Loucy (cell line): Measurements from ENCODE around the gene SLC11A2.
"Not testable (repeated sequence)": the region's sequence is repeated elsewhere in the genome, so short reads cannot be mapped to it uniquely, and the experiment has no call there.

Experiments
- H2AFZ ChIP-seq: fragments of 200-600 bp; sonication (generic); 2 replicates; pipeline ENCODE4 v1.6.0; 2016; ENCODE audit warnings: antibody characterized with exemption, mild to moderate bottlenecking, low read length, moderate library complexity
- H3F3A ChIP-seq: fragments of 200-600 bp; 2 replicates; pipeline ENCODE4 v1.6.0; 2016; ENCODE audit warnings: antibody characterized with exemption, low read depth, mild to moderate bottlenecking
- H3K27me3 ChIP-seq: fragments of 200-600 bp; sonication (generic); 2 replicates; pipeline ENCODE4 v1.6.1; 2014; ENCODE audit warnings: low read length, mild to moderate bottlenecking; ENCODE audit not compliant: insufficient read depth, poor library complexity, severe bottlenecking
- H3K36me3 ChIP-seq: fragments of 200-600 bp; sonication (generic); 2 replicates; pipeline ENCODE4 v1.6.1; 2016; ENCODE audit warnings: low read length; ENCODE audit not compliant: insufficient read depth
- H3K4me1 ChIP-seq: fragments of 200-600 bp; sonication (generic); 2 replicates; pipeline ENCODE4 v1.5.1; 2014; ENCODE audit warnings: low read length, mild to moderate bottlenecking; ENCODE audit not compliant: insufficient read depth, poor library complexity, severe bottlenecking
- H3K4me2 ChIP-seq: fragments of 200-600 bp; sonication (generic); 2 replicates; pipeline ENCODE4 v1.6.0; 2014; ENCODE audit warnings: antibody characterized with exemption, low read length, low read depth, mild to moderate bottlenecking; ENCODE audit not compliant: poor library complexity, severe bottlenecking
- H3K4me3 ChIP-seq: fragments of 200-600 bp; sonication (generic); 2 replicates; pipeline ENCODE4 v1.5.1; 2014; ENCODE audit warnings: low read length, mild to moderate bottlenecking, mixed read lengths; ENCODE audit not compliant: poor library complexity, severe bottlenecking
- H3K79me2 ChIP-seq: fragments of 200-600 bp; sonication (generic); 2 replicates; pipeline ENCODE4 v1.6.1; 2014; ENCODE audit warnings: low read length; ENCODE audit not compliant: insufficient read depth
- H3K9ac ChIP-seq: fragments of 200-600 bp; sonication (generic); 2 replicates; pipeline ENCODE4 v1.6.0; 2014; ENCODE audit warnings: mild to moderate bottlenecking, low read depth, low read length, moderate library complexity; ENCODE audit not compliant: poor library complexity, severe bottlenecking
- H3K9me2 ChIP-seq: fragments of 200-600 bp; sonication (generic); replicated peaks from 2 replicates; pipeline ENCODE4 v1.6.1; 2016; ENCODE audit warnings: low read depth, low read length, mixed read lengths
- H3K9me3 ChIP-seq: fragments of 200-600 bp; sonication (generic); 2 replicates; pipeline ENCODE4 v1.6.1; 2014; ENCODE audit warnings: mild to moderate bottlenecking, antibody characterized with exemption, low read length, low read depth; ENCODE audit not compliant: insufficient read depth
- H4K20me1 ChIP-seq: fragments of 200-600 bp; sonication (generic); 2 replicates; pipeline ENCODE4 v1.6.0; 2014; ENCODE audit warnings: antibody characterized with exemption, low read length, mild to moderate bottlenecking; ENCODE audit not compliant: insufficient read depth, poor library complexity, severe bottlenecking
- EZH2phosphoT487 ChIP-seq: fragments of 200-600 bp; IDR thresholded peaks from 2 replicates; pipeline ENCODE4 v1.6.1; 2018; ENCODE audit warnings: antibody characterized with exemption, mild to moderate bottlenecking, moderate library complexity, borderline replicate concordance
- TF ChIP-seq, protein P1 (sequence below): fragments of 200-600 bp; sonication (generic); conservative IDR thresholded peaks from 2 replicates; pipeline ENCODE4 v1.5.1; 2014; ENCODE audit warnings: mild to moderate bottlenecking, antibody characterized with exemption, low read length

SLC11A2 gene

DNA sequence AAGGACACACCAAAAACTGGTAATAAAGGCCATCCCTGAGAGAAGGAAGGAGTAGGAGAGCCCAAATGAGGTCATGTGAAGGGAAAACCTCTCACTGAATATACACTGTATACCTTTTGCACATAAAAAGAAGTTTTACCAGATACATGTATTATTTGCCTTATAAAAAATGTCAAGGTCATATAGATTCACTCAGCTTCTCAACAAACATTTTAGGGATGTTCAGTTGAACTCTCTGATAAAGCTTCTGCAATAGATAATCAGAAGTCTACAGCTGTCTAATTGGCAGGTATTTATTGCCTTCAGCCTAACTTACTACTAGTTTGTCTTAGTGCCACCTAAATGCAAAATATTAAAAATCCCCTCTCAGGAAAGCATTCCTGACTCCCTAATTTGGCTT is 8.7 kb downstream of the SLC11A2 start:
- Histone ChIP-seq H3K9me3 (no peaks in the 10 kb centered on the region), H2AFZ (no peak overlapping the region), H3K27me3 (no peaks in the 10 kb centered on the region), H3K36me3 (no peaks in the 10 kb centered on the region), H3K79me2 (peaks cover 98% of the 10 kb centered on the region), H3F3A (0 out of 2 replicates have a peak, but pooled peaks cover 5% of the 10 kb centered on the region), H3K9ac (no peak overlapping the region), H3K4me2 (peak overlapping the region; percentile 3), H3K4me1 (peaks cover 51% of the 10 kb centered on the region), H3K4me3 (no peak overlapping the region), H3K9me2 (no peaks in the 10 kb centered on the region), H4K20me1 (peaks cover 27% of the 10 kb centered on the region)
- TF ChIP-seq, protein P1, sequence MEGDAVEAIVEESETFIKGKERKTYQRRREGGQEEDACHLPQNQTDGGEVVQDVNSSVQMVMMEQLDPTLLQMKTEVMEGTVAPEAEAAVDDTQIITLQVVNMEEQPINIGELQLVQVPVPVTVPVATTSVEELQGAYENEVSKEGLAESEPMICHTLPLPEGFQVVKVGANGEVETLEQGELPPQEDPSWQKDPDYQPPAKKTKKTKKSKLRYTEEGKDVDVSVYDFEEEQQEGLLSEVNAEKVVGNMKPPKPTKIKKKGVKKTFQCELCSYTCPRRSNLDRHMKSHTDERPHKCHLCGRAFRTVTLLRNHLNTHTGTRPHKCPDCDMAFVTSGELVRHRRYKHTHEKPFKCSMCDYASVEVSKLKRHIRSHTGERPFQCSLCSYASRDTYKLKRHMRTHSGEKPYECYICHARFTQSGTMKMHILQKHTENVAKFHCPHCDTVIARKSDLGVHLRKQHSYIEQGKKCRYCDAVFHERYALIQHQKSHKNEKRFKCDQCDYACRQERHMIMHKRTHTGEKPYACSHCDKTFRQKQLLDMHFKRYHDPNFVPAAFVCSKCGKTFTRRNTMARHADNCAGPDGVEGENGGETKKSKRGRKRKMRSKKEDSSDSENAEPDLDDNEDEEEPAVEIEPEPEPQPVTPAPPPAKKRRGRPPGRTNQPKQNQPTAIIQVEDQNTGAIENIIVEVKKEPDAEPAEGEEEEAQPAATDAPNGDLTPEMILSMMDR: no peak

DNA sequence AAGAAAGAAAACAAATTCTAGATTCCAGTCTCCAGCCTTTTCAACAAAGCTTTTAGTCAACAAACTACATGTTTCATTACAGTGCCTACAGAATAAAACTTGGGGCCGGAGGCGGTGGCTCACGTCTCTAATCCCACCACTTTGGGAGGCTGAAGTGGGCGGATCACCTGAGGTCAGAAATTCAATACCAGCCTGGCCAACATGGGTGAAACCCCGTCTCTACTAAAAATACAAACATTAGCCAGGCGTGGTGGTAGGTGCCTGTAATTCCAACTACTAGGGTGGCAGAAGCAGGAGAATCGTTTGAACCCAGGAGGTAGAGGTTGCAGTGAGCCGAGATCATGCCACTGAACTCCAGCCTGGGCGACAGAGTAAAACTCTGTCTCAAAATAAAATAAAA is 11.7 kb downstream of the SLC11A2 start:
- H2AFZ ChIP-seq, H3K27me3 ChIP-seq, H3K9me2 ChIP-seq, H3K4me3 ChIP-seq, H3K9ac ChIP-seq, H3K4me2 ChIP-seq, H3F3A ChIP-seq, H3K9me3 ChIP-seq: not testable (repeated sequence)
- H3K79me2 ChIP-seq: peaks cover 98% of the 10 kb centered on the region
- peaks cover 14% of the 10 kb centered on the region; the same call in 1 of the 2 replicates for H3K36me3 ChIP-seq
- peaks cover 35% of the 10 kb centered on the region for H4K20me1 ChIP-seq
- H3K4me1 ChIP-seq: peaks cover 22% of the 10 kb centered on the region

DNA sequence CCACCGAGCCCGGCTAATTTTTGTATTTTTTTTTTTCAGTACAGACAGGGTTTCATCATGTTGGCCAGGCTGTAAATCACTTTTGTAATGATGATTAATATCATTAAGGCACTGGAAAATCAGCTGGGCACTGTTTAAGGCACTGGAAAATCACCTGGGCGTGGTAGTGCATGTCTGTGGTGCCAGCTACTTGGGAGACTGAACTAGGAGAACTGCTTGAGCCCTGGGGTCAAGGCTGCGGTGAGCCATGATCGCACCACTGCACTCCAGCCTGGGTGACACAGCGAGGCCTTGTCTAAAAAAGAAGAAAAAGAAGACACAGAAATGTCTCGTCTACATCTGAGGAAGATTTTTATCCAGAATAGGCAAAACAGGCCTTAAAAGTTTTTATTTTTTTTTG is 12.7 kb downstream of the SLC11A2 start:
- Histone ChIP-seq H3K4me2 (no peak overlapping the region), H3K79me2 (peaks cover 90% of the 10 kb centered on the region), H3K27me3 (no peaks in the 10 kb centered on the region), H3K4me1 (peaks cover 11% of the 10 kb centered on the region), H3K4me3 (no peak overlapping the region), H4K20me1 (peaks cover 30% of the 10 kb centered on the region), H3F3A (no peaks in the 10 kb centered on the region), H3K9me2 (no peaks in the 10 kb centered on the region), H3K36me3 (peaks cover 24% of the 10 kb centered on the region; the same call in 1 of the 2 replicates), H3K9me3 (no peaks in the 10 kb centered on the region), H3K9ac (no peak overlapping the region), H2AFZ (no peak overlapping the region)
- no peak for TF ChIP-seq EZH2phosphoT487
- TF ChIP-seq, protein P1: no peak

DNA sequence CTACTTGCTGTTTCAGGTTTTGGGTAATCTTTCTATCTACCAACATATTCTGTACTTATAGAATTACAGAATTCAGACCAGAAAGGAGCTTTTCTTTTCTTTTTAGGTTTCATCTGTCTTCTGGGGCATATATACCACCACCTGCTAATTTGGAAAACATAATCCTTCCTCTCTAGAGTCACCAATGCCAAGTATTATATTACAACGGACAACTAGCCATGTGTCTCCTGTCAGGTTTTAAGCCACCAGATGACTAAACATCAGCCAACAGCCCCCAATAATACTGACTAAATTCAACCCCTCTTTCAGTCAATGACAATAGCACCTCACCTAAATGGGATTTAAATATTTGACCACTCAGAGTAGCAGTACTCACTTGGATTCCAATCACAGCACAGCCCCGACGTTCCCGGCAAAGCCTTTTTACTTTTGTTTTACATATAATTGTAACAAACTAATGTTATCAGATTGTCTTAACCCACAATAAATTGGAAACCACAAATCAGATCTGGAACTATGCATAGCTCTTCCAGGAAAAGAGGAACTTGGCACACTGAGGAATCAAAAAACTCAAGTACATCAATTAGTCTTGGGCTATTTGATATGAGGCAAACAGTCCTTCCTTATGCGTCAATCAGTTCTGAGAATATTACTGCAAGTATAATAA is 13.5 kb downstream of the SLC11A2 start:
- Histone ChIP-seq H3K4me3 (no peak overlapping the region), H3K9me2 (no peaks in the 10 kb centered on the region), H3K27me3 (no peaks in the 10 kb centered on the region), H3K4me1 (peaks cover 6% of the 10 kb centered on the region), H3K36me3 (peaks cover 32% of the 10 kb centered on the region; the same call in 1 of the 2 replicates), H3K9me3 (no peaks in the 10 kb centered on the region), H3K79me2 (peaks cover 82% of the 10 kb centered on the region), H2AFZ (no peak overlapping the region), H3F3A (no peaks in the 10 kb centered on the region), H4K20me1 (peaks cover 32% of the 10 kb centered on the region), H3K4me2 (no peak overlapping the region), H3K9ac (peak overlapping the region; percentile 28)
- no peak for TF ChIP-seq EZH2phosphoT487
- TF ChIP-seq, protein P1: no peak
